ENCODE data around the gene IL32. TPM values are rescaled to one million over a fixed set of nuclear protein-coding genes. Genes with fewer than 3 reads are reported as not detected.
"Not testable (repeated sequence)": the region's sequence is repeated elsewhere in the genome, so short reads cannot be mapped to it uniquely, and the experiment has no call there.

IL32 gene
- total RNA-seq, 4 donors from 2014 or later, result 45.4 to 79.0 (median 54.6) TPM

DNA sequence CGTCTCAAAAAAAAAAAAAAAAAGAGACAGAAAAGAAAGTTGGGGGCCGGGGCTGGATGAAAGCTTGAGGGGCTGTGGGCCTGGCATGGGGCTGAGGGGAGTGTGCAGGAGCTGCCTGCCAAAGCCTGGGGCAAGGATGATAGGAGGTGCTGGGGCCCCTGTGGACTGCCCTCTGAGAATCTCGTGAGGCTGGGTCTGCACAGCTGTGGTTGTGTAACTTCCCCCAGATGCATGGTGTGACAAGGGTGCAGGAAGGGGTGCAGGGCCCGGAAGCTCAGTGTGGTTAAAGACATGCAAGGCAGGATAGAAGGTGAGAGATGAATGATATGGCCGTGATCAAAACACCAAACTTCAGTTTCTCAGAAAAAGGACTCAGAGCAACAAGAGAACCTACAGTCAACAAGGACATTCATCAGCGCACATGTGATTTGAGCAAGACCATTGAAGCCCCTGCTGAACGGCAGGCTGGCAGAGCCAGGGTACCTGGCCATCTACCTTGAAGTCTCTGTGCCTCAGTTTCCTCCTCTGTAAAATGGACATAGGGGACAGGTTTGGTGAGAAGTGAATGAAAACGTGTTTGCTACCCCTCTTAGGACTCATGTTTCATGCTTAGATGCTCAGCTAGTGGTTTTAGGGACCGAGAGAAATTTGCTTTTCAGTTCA lies 9.6 kb downstream of the IL32 start:
- H3K27ac ChIP-seq, result no peak overlapping the region
- TF ChIP-seq POLR2A (IDR thresholded peaks at IDR 0.05), result no peak
- TF ChIP-seq, protein P1, sequence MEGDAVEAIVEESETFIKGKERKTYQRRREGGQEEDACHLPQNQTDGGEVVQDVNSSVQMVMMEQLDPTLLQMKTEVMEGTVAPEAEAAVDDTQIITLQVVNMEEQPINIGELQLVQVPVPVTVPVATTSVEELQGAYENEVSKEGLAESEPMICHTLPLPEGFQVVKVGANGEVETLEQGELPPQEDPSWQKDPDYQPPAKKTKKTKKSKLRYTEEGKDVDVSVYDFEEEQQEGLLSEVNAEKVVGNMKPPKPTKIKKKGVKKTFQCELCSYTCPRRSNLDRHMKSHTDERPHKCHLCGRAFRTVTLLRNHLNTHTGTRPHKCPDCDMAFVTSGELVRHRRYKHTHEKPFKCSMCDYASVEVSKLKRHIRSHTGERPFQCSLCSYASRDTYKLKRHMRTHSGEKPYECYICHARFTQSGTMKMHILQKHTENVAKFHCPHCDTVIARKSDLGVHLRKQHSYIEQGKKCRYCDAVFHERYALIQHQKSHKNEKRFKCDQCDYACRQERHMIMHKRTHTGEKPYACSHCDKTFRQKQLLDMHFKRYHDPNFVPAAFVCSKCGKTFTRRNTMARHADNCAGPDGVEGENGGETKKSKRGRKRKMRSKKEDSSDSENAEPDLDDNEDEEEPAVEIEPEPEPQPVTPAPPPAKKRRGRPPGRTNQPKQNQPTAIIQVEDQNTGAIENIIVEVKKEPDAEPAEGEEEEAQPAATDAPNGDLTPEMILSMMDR (IDR thresholded peaks at IDR 0.05 in 4 of 5, conservative IDR thresholded peaks at IDR 0.05 in 1 of 5), result no peak
- intact Hi-C loops (cut with DNase I; ENCODE audit: low total_unique reads), result no loop called here
- DNase-seq (peak in 1 of 2 donors; percentile 39), ATAC-seq (no peak)
- H3K27me3 ChIP-seq, result no peaks in the 10 kb centered on the region
- in situ Hi-C loops (cut with MboI; ENCODE audit: low sequenced_read_pairs in 4 of 4), result no loop called here
- H3K4me3 ChIP-seq, result no peak overlapping the region
- no peaks in the 10 kb centered on the region for H3K36me3 ChIP-seq
- H3K9me3 ChIP-seq, result no peaks in the 10 kb centered on the region
- no peaks in the 10 kb centered on the region for H3K4me1 ChIP-seq

GRCh38 chr16:3075523-3075915 lies 10.1 kb downstream of the IL32 start:
- intact Hi-C loops (cut with DNase I; ENCODE audit: low total_unique reads), result no loop called here
- no peak for ATAC-seq
- Histone ChIP-seq H3K4me3 (no peak overlapping the region), H3K27me3 (no peaks in the 10 kb centered on the region), H3K9me3 (no peaks in the 10 kb centered on the region), H3K27ac (no peak overlapping the region), H3K4me1 (no peaks in the 10 kb centered on the region), H3K36me3 (no peaks in the 10 kb centered on the region)
- in situ Hi-C loops (cut with MboI; ENCODE audit: low sequenced_read_pairs in 4 of 4), result no loop called here
- TF ChIP-seq, protein P1 (IDR thresholded peaks at IDR 0.05 in 4 of 5, conservative IDR thresholded peaks at IDR 0.05 in 1 of 5), result no peak
- TF ChIP-seq POLR2A (IDR thresholded peaks at IDR 0.05), result no peak
- no peak for DNase-seq

DNA sequence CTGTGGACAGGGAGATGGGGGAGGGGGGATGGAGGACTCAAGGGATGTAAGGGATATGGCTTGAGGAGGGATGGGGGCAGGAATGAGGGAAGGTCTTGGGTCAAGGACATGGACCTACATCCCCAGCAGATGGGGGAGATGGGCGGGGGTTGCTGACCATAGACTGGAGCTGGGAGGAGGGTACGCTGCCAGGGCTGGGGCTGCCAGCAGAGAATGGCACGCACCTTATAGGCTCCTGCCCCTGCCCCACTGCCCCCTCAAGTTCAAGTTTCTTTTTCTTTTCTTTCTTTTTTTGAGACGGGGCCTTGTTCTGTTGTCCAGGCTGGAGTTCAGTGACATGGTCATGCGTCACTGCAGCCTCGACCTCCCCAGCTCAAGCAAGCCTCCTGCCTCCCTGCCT lies 10.5 kb downstream of the IL32 start:
- H3K9me3 ChIP-seq; in situ Hi-C loops (cut with MboI; ENCODE audit: low sequenced_read_pairs in 4 of 4); intact Hi-C loops (cut with DNase I; ENCODE audit: low total_unique reads); H3K4me1 ChIP-seq; DNase-seq; H3K27me3 ChIP-seq; H3K36me3 ChIP-seq; ATAC-seq; H3K4me3 ChIP-seq; H3K27ac ChIP-seq: not testable (repeated sequence)

- in situ Hi-C loops (cut with MboI; ENCODE audit: low sequenced_read_pairs in 4 of 4), result no loop called here
- H3K4me1 ChIP-seq, result no peaks in the 10 kb centered on the region
- no peaks in the 10 kb centered on the region for H3K27me3 ChIP-seq
- H3K36me3 ChIP-seq, result no peaks in the 10 kb centered on the region
- DNase-seq (no peak), ATAC-seq (no peak)
- H3K27ac ChIP-seq, result no peak overlapping the region
- H3K4me3 ChIP-seq, result no peak overlapping the region
- no peaks in the 10 kb centered on the region for H3K9me3 ChIP-seq
- no peak for TF ChIP-seq POLR2A (IDR thresholded peaks at IDR 0.05)
- TF ChIP-seq, protein P1 (IDR thresholded peaks at IDR 0.05 in 4 of 5, conservative IDR thresholded peaks at IDR 0.05 in 1 of 5), result no peak
- intact Hi-C loops (cut with DNase I; ENCODE audit: low total_unique reads), result no loop called here
These were observed 11.1 kb downstream of the IL32 start for GRCh38 chr16:3076577-3076976.

DNA sequence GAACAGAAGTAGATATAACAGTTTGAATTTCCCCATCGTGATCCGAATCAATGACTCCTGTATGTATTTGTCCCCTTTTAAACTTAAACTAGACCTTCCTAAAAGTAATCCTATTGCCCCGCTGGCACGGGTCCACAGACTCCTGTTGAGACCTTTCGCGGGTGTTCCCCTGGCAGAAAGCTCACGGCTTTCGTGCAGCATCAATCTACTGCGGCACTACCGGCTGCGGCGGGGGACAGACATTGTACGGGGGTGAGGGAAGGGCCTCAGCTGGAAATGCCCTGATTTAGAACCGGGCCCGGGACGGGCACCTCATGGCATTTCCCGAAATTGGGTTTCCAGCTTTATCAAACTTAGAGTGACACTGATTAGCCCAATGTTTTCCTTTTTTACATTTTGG lies 14.6 kb downstream of the IL32 start:
- in situ Hi-C loops (cut with MboI; ENCODE audit: low sequenced_read_pairs in 4 of 4), result no loop called here
- Histone ChIP-seq H3K36me3 (no peaks in the 10 kb centered on the region), H3K27me3 (no peaks in the 10 kb centered on the region), H3K4me1 (no peaks in the 10 kb centered on the region), H3K4me3 (no peak overlapping the region), H3K27ac (no peak overlapping the region), H3K9me3 (no peaks in the 10 kb centered on the region)
- TF ChIP-seq, protein P1 (IDR thresholded peaks at IDR 0.05 in 4 of 5, conservative IDR thresholded peaks at IDR 0.05 in 1 of 5), result no peak
- TF ChIP-seq POLR2A (IDR thresholded peaks at IDR 0.05), result no peak
- intact Hi-C loops (cut with DNase I; ENCODE audit: low total_unique reads), result no loop called here
- no peak for ATAC-seq
- DNase-seq, result no peak

- H3K4me1 ChIP-seq; H3K27me3 ChIP-seq; H3K9me3 ChIP-seq; H3K36me3 ChIP-seq; ATAC-seq; H3K4me3 ChIP-seq; intact Hi-C loops (cut with DNase I; ENCODE audit: low total_unique reads); DNase-seq; H3K27ac ChIP-seq; in situ Hi-C loops (cut with MboI; ENCODE audit: low sequenced_read_pairs in 4 of 4): not testable (repeated sequence)
These were observed 16.5 kb downstream of the IL32 start for GRCh38 chr16:3081957-3082356.

- H3K27ac ChIP-seq; DNase-seq; H3K9me3 ChIP-seq; H3K36me3 ChIP-seq; intact Hi-C loops (cut with DNase I; ENCODE audit: low total_unique reads); ATAC-seq; H3K27me3 ChIP-seq; H3K4me3 ChIP-seq; in situ Hi-C loops (cut with MboI; ENCODE audit: low sequenced_read_pairs in 4 of 4); H3K4me1 ChIP-seq: not testable (repeated sequence)
These were observed 18.0 kb downstream of the IL32 start for GRCh38 chr16:3083408-3083807.
